ENCODE data around the gene ANKMY2. TPM values are rescaled to one million over a fixed set of nuclear protein-coding genes. Genes with fewer than 3 reads are reported as not detected.
A peak's percentile ranks its signal among the peaks of the same experiment; 100 is the strongest.

ANKMY2 gene
- total RNA-seq, 1 experiment from 2014 or later = 34.5 TPM

- DNase-seq = no peak
- no peak for TF ChIP-seq CTCF (IDR thresholded peaks at IDR 0.05; ENCODE audit: insufficient read depth in 1 of 2, low read depth in 1 of 2, low read length in 1 of 2, severe bottlenecking in 1 of 2, unreplicated experiment in 1 of 2)
- BruUV-seq (replicated peaks) = no TSS peak
- Mint-ChIP-seq H3K36me3 (ENCODE audit: insufficient read depth, unreplicated experiment) (peaks cover 30% of the 10 kb centered on the region), H3K4me3 (ENCODE audit: unreplicated experiment) (no peak overlapping the region), H3K4me1 (ENCODE audit: low read depth, unreplicated experiment) (peaks cover 32% of the 10 kb centered on the region), H3K27ac (ENCODE audit: unreplicated experiment) (no peak overlapping the region), H3K27me3 (ENCODE audit: insufficient read depth, unreplicated experiment) (no peaks in the 10 kb centered on the region), H3K9me3 (ENCODE audit: unreplicated experiment) (no peaks in the 10 kb centered on the region)
- no peaks in the 10 kb centered on the region for H3K27me3 ChIP-seq (replicated peaks; ENCODE audit: control insufficient read depth, insufficient read depth, low read length)
- no peak overlapping the region for H3K4me3 ChIP-seq (ENCODE audit: low read depth, low read length)
- intact Hi-C loops (cut with micrococcal nuclease; ENCODE audit: unreplicated experiment) = no loop called here
- ChIA-PET POLR2A (interaction anchor here (0.7 kb wide), 1 partner anchor 16 kb away, joined by 16 read pairs; no protein-coding TSS in a partner anchor), CTCF (no interaction called here)
- H3K4me1 ChIP-seq = peaks cover 45% of the 10 kb centered on the region
- H3K36me3 ChIP-seq (ENCODE audit: control insufficient read depth, insufficient read depth, low read length) = no peaks in the 10 kb centered on the region
- no peaks in the 10 kb centered on the region for H3K9me3 ChIP-seq
Measured at GRCh38 chr7:16594061-16594460, 51.5 kb downstream of the ANKMY2 start.

- Histone ChIP-seq H3K36me3 (ENCODE audit: control insufficient read depth, insufficient read depth, low read length) (no peaks in the 10 kb centered on the region), H3K4me3 (ENCODE audit: low read depth, low read length) (no peak overlapping the region), H3K9me3 (no peaks in the 10 kb centered on the region), H3K4me1 (peaks cover 57% of the 10 kb centered on the region), H3K27me3 (replicated peaks; ENCODE audit: control insufficient read depth, insufficient read depth, low read length) (no peaks in the 10 kb centered on the region)
- TF ChIP-seq CTCF (IDR thresholded peaks at IDR 0.05; ENCODE audit: insufficient read depth in 1 of 2, low read depth in 1 of 2, low read length in 1 of 2, severe bottlenecking in 1 of 2, unreplicated experiment in 1 of 2) = no peak
- ChIA-PET CTCF (no interaction called here), POLR2A (no interaction called here)
- H3K4me1 Mint-ChIP-seq (ENCODE audit: low read depth, unreplicated experiment) = peaks cover 44% of the 10 kb centered on the region
- no peak for DNase-seq
- no peaks in the 10 kb centered on the region for H3K9me3 Mint-ChIP-seq (ENCODE audit: unreplicated experiment)
- no TSS peak for BruUV-seq (replicated peaks)
- H3K4me3 Mint-ChIP-seq (ENCODE audit: unreplicated experiment) = no peak overlapping the region
- intact Hi-C loops (cut with micrococcal nuclease; ENCODE audit: unreplicated experiment) = no loop called here
- H3K36me3 Mint-ChIP-seq (ENCODE audit: insufficient read depth, unreplicated experiment) = peaks cover 16% of the 10 kb centered on the region
- no peak overlapping the region for H3K27ac Mint-ChIP-seq (ENCODE audit: unreplicated experiment)
- no peaks in the 10 kb centered on the region for H3K27me3 Mint-ChIP-seq (ENCODE audit: insufficient read depth, unreplicated experiment)
Measured at GRCh38 chr7:16592395-16592794, 53.2 kb downstream of the ANKMY2 start.

- H3K36me3 ChIP-seq (ENCODE audit: control insufficient read depth, insufficient read depth, low read length) = no peaks in the 10 kb centered on the region
- peaks cover 46% of the 10 kb centered on the region for H3K4me1 ChIP-seq
- H3K4me3 ChIP-seq (ENCODE audit: low read depth, low read length) = no peak overlapping the region
- no peak for DNase-seq
- Mint-ChIP-seq H3K27ac (ENCODE audit: unreplicated experiment) (peak overlapping the region; percentile 23), H3K36me3 (ENCODE audit: insufficient read depth, unreplicated experiment) (peaks cover 11% of the 10 kb centered on the region), H3K9me3 (ENCODE audit: unreplicated experiment) (no peaks in the 10 kb centered on the region), H3K27me3 (ENCODE audit: insufficient read depth, unreplicated experiment) (no peaks in the 10 kb centered on the region), H3K4me3 (ENCODE audit: unreplicated experiment) (peak overlapping the region; percentile 23), H3K4me1 (ENCODE audit: low read depth, unreplicated experiment) (peaks cover 33% of the 10 kb centered on the region)
- BruUV-seq (replicated peaks) = no TSS peak
- ChIA-PET POLR2A (no interaction called here), CTCF (no interaction called here)
- H3K9me3 ChIP-seq = no peaks in the 10 kb centered on the region
- intact Hi-C loops (cut with micrococcal nuclease; ENCODE audit: unreplicated experiment) = no loop called here
- no peak for TF ChIP-seq CTCF (IDR thresholded peaks at IDR 0.05; ENCODE audit: insufficient read depth in 1 of 2, low read depth in 1 of 2, low read length in 1 of 2, severe bottlenecking in 1 of 2, unreplicated experiment in 1 of 2)
- H3K27me3 ChIP-seq (replicated peaks; ENCODE audit: control insufficient read depth, insufficient read depth, low read length) = no peaks in the 10 kb centered on the region
Measured at GRCh38 chr7:16590424-16590823, 55.1 kb downstream of the ANKMY2 start.
